HG02642 (cell line): ENCODE results near the gene RUFY3.
"Not testable (repeated sequence)": the region's sequence is repeated elsewhere in the genome, so short reads cannot be mapped to it uniquely, and the experiment has no call there.

ENCODE experiments used
- ATAC-seq: cut with Tn5 transposase; IDR thresholded peaks from one replicate; pipeline ENCODE4 v1.9.1; 2021; ENCODE audit warnings: mild to moderate bottlenecking; ENCODE audit not compliant: unreplicated experiment, poor library complexity

The RUFY3 gene, protein sequence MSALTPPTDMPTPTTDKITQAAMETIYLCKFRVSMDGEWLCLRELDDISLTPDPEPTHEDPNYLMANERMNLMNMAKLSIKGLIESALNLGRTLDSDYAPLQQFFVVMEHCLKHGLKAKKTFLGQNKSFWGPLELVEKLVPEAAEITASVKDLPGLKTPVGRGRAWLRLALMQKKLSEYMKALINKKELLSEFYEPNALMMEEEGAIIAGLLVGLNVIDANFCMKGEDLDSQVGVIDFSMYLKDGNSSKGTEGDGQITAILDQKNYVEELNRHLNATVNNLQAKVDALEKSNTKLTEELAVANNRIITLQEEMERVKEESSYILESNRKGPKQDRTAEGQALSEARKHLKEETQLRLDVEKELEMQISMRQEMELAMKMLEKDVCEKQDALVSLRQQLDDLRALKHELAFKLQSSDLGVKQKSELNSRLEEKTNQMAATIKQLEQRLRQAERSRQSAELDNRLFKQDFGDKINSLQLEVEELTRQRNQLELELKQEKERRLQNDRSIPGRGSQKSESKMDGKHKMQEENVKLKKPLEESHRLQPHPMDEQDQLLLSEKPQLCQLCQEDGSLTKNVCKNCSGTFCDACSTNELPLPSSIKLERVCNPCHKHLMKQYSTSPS

DNA sequence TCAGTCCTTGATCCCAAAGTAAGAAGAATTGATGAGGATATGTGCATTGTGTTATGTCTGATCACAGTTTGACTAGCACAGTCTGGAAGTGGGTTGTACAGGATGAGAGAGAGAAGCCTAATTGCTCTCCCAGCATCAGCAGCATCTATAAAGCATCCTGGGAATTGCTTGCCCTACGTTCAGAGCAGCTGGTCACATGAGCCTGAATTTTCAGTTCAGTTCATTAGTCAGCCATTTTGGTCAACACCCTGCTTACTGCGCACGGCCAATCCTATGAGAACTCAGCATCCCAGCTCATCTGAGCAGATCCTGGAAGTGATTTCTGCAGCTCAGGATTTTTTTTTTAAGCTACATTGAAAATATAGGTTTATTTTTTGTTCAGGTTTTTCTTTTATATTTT lies at the start of gene RUFY3:
RUFY3 (plus strand) TSS at position 218 of the 400 bp plus-strand sequence. CDS start 610 bp downstream, outside the sequence.
- no peak for ATAC-seq

- no peak for ATAC-seq
These were observed 47.6 kb upstream of the RUFY3 start for GRCh38 chr4:70674191-70674590.

DNA sequence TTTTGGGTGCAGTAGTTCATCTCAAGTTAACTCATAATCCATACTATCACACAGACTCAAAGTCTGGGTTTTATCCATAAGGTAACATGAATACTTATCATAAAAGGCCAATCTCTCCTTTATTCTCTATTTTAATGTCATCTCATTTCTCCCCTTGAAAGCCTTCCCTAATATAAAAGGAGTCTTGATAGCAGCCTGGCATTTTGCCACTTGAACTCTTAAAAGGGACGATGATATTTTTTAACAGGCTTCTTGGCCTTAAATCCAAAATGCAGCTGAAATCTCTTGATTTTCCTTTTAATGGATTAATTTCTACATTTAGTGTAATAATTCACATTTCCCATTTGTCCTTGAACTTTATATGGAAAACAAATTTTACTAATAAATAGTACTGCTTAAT lies 47.0 kb upstream of the RUFY3 start:
- no peak for ATAC-seq

- no peak for ATAC-seq
These were observed 45.1 kb upstream of the RUFY3 start for GRCh38 chr4:70676554-70677090.

DNA sequence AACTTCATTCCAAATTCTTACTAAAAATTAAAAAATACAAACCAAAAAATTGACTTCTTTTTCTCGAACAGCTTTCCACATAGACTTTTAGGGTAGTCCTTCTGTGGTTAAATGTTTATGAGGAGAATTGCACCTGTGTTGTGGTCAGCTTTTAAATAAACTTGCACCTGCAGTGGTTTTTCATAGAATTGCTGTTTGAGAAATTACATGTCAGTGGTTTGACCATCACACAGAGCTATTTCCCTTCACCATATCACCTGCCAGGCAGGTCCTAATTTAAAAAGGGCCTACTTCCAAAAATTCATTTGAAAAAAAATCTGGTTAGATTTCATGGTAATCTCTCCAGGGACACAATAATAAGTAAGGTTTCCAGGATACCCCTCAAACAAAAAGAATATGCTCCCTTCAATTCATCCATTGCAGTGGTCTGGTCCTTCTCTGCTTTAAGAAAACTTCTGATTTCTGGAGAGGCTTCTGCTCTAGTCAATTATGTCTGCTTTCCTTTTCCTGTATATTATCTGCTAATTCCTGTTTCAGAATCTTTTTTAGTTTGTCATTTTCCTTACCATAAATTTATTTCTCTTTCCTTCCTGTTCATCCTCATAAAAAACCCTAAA lies 43.3 kb upstream of the RUFY3 start:
- peak; percentile 79 for ATAC-seq

GRCh38 chr4:70680934-70681333 lies 40.8 kb upstream of the RUFY3 start:
- ATAC-seq = no peak

- peak; percentile 33 for ATAC-seq
These were observed 40.1 kb upstream of the RUFY3 start for GRCh38 chr4:70681704-70682103.

DNA sequence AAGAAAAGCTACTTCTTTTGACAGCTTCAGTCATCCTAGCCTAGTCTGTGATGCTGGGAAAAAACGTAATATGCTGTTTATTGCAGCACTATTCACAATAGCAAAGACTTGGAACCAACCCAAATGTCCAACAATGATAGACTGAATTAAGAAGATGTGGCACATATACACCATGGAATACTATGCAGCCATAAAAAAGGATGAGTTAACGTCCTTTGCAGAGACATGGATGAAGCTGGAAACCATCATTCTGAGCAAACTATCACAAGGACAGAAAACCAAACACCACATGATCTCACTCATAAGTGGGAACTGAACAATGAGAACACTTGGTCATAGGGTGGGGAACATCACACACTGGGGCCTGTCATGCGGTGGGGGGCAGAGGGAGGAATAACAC lies 39.6 kb upstream of the RUFY3 start:
- not testable (repeated sequence) for ATAC-seq

DNA sequence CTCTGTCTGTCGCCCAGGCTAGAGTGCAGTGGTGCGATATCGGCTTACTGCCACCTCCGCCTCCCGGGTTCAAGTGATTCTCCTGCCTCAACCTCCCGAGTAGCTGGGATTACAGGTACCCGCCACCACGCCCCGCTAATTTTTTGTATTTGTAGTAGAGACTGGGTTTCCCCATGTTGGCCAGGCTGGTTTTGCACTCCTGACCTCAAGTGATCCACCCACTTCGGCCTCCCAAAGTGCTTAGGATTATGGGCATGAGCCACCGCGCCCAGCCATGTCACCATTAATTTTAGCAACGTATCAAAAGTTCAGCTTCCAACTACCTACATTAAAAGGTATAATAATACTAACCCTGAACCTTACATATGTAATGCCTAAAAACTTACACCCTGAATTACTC lies 34.4 kb upstream of the RUFY3 start:
- ATAC-seq = no peak

DNA sequence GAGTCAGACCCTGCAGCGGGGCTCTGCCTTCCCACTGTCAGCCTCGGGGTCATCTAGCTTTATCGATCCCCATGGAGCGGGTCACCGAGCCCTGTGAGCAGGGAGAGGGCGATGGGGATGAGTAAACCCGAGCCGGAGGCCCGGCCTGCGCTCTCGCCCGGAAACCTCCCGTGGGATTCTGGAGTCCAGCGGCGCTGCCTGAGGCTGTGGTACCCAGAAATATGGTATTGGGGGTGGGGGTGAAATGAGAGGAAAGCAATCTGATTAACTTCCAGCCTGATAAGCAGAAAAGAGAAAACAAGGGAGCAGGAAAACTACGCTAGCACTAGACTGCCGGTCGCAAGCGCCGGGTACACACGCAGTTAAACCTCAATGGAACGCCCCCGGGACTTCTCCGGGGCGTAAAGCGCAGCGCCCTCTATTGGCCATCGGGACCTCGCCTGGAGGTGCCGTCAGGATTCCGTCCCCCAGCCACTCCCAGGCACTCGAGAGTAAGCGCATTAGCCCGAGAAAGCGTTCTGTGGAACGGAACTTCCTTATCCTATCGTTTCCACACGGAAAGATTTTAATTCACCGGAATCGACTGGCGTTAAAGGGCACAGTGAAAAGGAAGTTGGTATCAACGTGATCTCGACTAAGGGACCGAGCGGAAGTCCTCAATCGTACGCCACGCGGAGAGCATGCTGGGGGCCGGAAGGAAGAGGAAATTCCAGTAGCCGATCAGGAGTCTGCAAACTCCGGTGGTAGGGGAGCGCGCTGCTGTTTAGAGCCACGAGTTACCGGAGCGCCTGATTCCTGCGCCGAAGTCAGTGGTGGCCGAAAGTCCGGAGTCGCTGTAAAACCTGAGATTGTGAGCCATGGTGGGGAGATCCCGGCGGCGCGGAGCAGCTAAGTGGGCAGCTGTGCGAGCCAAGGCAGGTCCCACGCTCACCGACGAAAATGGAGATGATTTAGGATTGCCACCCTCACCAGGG lies 33.7 kb upstream of the RUFY3 start, which contains the start of gene UTP3:
UTP3 (plus strand) TSS at position 712 of the 974 bp plus-strand sequence; CDS start at position 858, 146 bp downstream.
- ATAC-seq = peak; percentile 94

GRCh38 chr4:70688795-70689231 lies 33.0 kb upstream of the RUFY3 start:
- no peak for ATAC-seq

- no peak for ATAC-seq
These were observed 30.1 kb upstream of the RUFY3 start for GRCh38 chr4:70691661-70692060.

DNA sequence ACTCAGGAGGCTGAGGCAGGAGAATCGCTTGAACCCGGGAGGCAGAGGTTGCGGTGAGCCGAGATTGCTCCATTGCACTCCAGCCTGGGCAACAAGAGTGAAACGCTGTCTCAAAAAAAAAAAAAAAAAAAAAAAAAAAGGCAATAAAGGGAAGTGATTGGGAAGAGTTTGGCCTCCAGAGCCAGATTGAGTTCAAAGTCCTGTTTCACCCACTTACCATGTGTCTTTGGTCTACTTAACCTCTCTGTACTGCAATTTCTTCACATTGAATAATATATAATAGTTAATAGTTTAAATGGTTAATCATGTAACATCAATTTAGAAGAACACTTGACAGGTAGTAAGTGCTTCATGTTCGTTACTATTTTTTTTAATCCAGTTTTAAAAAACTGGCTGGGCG lies 27.1 kb upstream of the RUFY3 start:
- ATAC-seq = not testable (repeated sequence)

DNA sequence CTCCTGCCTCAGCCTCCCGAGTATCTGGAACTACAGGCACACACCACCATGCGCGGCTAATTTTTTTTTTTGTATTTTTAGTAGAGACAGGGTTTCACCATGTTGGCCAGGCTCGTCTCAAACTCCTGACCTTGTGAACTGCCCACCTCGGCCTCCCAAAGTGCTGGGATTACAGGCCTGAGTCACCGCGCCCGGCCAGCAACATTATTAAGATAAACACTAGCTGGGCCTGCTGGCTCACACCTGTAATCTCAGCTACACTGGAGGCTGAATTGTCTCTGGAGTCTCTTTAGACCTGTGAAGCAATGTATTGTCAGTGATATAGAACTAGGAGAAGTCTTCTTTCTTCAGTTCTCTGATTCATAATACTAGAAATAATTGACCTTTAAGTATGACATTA lies 23.3 kb upstream of the RUFY3 start:
- not testable (repeated sequence) for ATAC-seq

GRCh38 chr4:70700712-70701111 lies 21.1 kb upstream of the RUFY3 start:
- ATAC-seq = no peak

DNA sequence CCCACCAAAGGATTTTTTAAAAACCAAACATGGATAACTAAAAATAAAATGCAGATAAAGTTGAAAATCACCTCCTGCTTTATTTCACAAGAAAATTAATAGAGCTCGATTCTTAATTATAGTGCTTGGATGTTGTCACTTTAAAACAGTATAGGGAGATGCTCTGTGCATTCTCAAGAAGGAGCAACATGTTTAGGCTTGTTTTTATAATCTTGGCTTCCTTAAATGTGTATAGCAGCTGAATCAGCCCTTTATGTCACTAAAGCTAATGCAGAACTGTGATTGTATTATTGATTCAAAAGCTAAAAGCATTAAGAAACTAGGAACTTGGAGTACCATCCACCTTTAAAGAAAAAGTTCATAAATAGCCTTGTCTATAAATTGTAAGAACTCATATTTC lies 20.5 kb upstream of the RUFY3 start:
- ATAC-seq = no peak

- ATAC-seq = not testable (repeated sequence)
These were observed 19.2 kb upstream of the RUFY3 start for GRCh38 chr4:70702592-70702991.

DNA sequence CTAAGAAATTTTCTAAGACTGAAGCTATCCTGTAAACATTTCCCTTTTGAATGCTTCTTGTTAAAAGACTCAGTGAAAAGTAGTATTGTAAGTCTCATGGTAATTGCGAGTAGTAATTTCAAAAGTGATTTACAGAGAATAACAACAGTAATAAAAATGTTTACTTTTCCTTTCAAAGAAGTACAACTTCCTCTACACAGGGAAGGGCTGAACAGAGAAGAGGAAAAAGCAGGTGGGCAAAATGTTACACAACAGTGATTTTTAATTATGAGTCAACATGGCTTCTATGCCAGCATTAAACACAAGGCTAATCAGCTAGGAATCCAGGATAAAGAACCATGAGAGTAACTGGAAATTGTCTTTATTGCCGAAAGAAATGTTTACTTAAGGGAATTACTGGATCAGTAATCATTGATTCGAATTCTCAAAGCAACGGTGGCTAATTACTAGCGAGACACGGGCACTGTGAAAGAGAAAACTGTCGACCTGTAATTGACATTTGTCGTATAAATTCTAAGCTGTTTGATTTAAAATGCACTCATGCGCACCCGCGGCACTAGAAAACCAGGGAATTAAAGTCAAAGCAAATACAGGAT lies 18.0 kb upstream of the RUFY3 start:
- no peak for ATAC-seq

DNA sequence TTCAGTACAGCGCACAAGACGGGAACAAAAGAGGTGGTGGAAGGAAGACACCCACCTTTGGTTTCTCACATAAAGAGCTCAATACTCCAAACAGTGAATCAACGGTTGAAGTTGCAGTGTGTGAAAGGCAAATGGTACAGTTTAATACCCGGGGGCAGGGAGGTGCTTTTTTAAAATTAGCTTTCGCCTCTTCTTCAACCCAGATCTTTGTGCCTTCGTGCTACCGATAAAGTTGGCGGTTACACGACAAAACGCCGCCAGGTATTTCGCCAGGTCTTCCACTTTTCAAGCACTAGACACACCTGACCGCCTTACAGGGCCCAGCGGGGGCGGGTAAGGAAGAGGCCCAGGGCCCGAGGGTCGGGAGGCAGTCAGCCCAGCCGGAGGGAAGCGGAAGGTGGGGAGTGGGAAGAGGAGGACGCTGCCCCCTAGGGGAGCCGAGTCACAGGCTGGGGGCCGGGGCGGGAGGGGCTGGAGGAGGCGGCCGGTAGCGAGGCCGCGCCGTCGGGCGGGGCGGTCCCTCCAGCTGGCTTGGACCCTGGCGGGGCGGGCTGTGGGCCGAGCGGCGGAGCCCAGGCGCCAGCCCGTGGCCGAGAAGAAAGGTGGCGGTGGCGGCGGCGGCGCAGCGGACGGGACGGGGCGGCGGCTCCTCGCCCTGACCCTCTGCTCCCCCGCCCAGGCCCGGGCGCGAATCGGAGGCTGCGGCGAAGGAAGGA lies 17.4 kb upstream of the RUFY3 start:
- peak; percentile 72 for ATAC-seq
